ENCODE results near the gene ANXA11.

The ANXA11 gene

GRCh38 chr10:80159166-80159873 is 46.0 kb downstream of the ANXA11 start:
- no peak for DNase-seq (ENCODE audit: low spot score)
- H3K9me3 Mint-ChIP-seq: no peaks in the 10 kb centered on the region
- peaks cover 82% of the 10 kb centered on the region for H3K36me3 Mint-ChIP-seq (ENCODE audit: low read depth)
- H3K27ac Mint-ChIP-seq: peak overlapping the region; percentile 29
- no peaks in the 10 kb centered on the region for H3K27me3 Mint-ChIP-seq (ENCODE audit: low read depth)
- no peak overlapping the region for H3K4me3 Mint-ChIP-seq
- H3K4me1 Mint-ChIP-seq (ENCODE audit: low read depth): peaks cover 11% of the 10 kb centered on the region

GRCh38 chr10:80158598-80159127 is 46.7 kb downstream of the ANXA11 start:
- peaks cover 81% of the 10 kb centered on the region for H3K36me3 Mint-ChIP-seq (ENCODE audit: low read depth)
- H3K9me3 Mint-ChIP-seq: no peaks in the 10 kb centered on the region
- no peaks in the 10 kb centered on the region for H3K27me3 Mint-ChIP-seq (ENCODE audit: low read depth)
- peaks cover 11% of the 10 kb centered on the region for H3K4me1 Mint-ChIP-seq (ENCODE audit: low read depth)
- no peak overlapping the region for H3K27ac Mint-ChIP-seq
- no peak overlapping the region for H3K4me3 Mint-ChIP-seq
- no peak for DNase-seq (ENCODE audit: low spot score)

GRCh38 chr10:80158126-80158525 is 47.2 kb downstream of the ANXA11 start:
- no peaks in the 10 kb centered on the region for H3K9me3 Mint-ChIP-seq
- H3K27ac Mint-ChIP-seq: no peak overlapping the region
- H3K4me1 Mint-ChIP-seq (ENCODE audit: low read depth): peaks cover 11% of the 10 kb centered on the region
- H3K36me3 Mint-ChIP-seq (ENCODE audit: low read depth): peaks cover 80% of the 10 kb centered on the region
- no peak overlapping the region for H3K4me3 Mint-ChIP-seq
- no peak for DNase-seq (ENCODE audit: low spot score)
- H3K27me3 Mint-ChIP-seq (ENCODE audit: low read depth): no peaks in the 10 kb centered on the region

GRCh38 chr10:80157561-80157960 is 47.8 kb downstream of the ANXA11 start:
- peak overlapping the region; percentile 60 for H3K27ac Mint-ChIP-seq
- H3K9me3 Mint-ChIP-seq: no peaks in the 10 kb centered on the region
- peaks cover 11% of the 10 kb centered on the region for H3K4me1 Mint-ChIP-seq (ENCODE audit: low read depth)
- H3K36me3 Mint-ChIP-seq (ENCODE audit: low read depth): peaks cover 82% of the 10 kb centered on the region
- no peak overlapping the region for H3K4me3 Mint-ChIP-seq
- no peaks in the 10 kb centered on the region for H3K27me3 Mint-ChIP-seq (ENCODE audit: low read depth)
- no peak for DNase-seq (ENCODE audit: low spot score)

GRCh38 chr10:80156216-80156615 is 49.1 kb downstream of the ANXA11 start:
- no peak overlapping the region for H3K27ac Mint-ChIP-seq
- no peaks in the 10 kb centered on the region for H3K27me3 Mint-ChIP-seq (ENCODE audit: low read depth)
- peaks cover 77% of the 10 kb centered on the region for H3K36me3 Mint-ChIP-seq (ENCODE audit: low read depth)

GRCh38 chr10:80155696-80156215 is 49.6 kb downstream of the ANXA11 start:
- peaks cover 77% of the 10 kb centered on the region for H3K36me3 Mint-ChIP-seq (ENCODE audit: low read depth)
- DNase-seq (ENCODE audit: low spot score): no peak
- peaks cover 10% of the 10 kb centered on the region for H3K4me1 Mint-ChIP-seq (ENCODE audit: low read depth)
- no peak overlapping the region for H3K4me3 Mint-ChIP-seq
- no peaks in the 10 kb centered on the region for H3K9me3 Mint-ChIP-seq
- no peak overlapping the region for H3K27ac Mint-ChIP-seq
- no peaks in the 10 kb centered on the region for H3K27me3 Mint-ChIP-seq (ENCODE audit: low read depth)

More at GRCh38 chr10:80156216-80156615, 49.1 kb downstream of the ANXA11 start:
- DNase-seq (ENCODE audit: low spot score): no peak
- Mint-ChIP-seq H3K4me1 (ENCODE audit: low read depth) (peaks cover 11% of the 10 kb centered on the region), H3K4me3 (no peak overlapping the region), H3K9me3 (no peaks in the 10 kb centered on the region)

- Mint-ChIP-seq H3K27me3 (ENCODE audit: low read depth) (no peaks in the 10 kb centered on the region), H3K4me3 (no peak overlapping the region), H3K36me3 (ENCODE audit: low read depth) (peaks cover 79% of the 10 kb centered on the region), H3K27ac (no peak overlapping the region), H3K9me3 (no peaks in the 10 kb centered on the region), H3K4me1 (ENCODE audit: low read depth) (peaks cover 11% of the 10 kb centered on the region)
- DNase-seq (ENCODE audit: low spot score): no peak
These were observed 50.2 kb downstream of the ANXA11 start for GRCh38 chr10:80154978-80155695.

GRCh38 chr10:80154626-80154977 is 50.7 kb downstream of the ANXA11 start:
- H3K9me3 Mint-ChIP-seq: peaks cover under 1% of the 10 kb centered on the region
- H3K4me3 Mint-ChIP-seq: no peak overlapping the region
- no peaks in the 10 kb centered on the region for H3K27me3 Mint-ChIP-seq (ENCODE audit: low read depth)
- H3K27ac Mint-ChIP-seq: no peak overlapping the region
- H3K4me1 Mint-ChIP-seq (ENCODE audit: low read depth): peaks cover 7% of the 10 kb centered on the region
- no peak for DNase-seq (ENCODE audit: low spot score)
- H3K36me3 Mint-ChIP-seq (ENCODE audit: low read depth): peaks cover 77% of the 10 kb centered on the region

- Mint-ChIP-seq H3K4me3 (no peak overlapping the region), H3K9me3 (peaks cover 6% of the 10 kb centered on the region), H3K27me3 (ENCODE audit: low read depth) (no peaks in the 10 kb centered on the region), H3K4me1 (ENCODE audit: low read depth) (peaks cover 2% of the 10 kb centered on the region), H3K27ac (no peak overlapping the region), H3K36me3 (ENCODE audit: low read depth) (peaks cover 78% of the 10 kb centered on the region)
- DNase-seq (ENCODE audit: low spot score): no peak
These were observed 51.9 kb downstream of the ANXA11 start for GRCh38 chr10:80153460-80153859.

GRCh38 chr10:80152820-80153219 is 52.5 kb downstream of the ANXA11 start:
- Mint-ChIP-seq H3K27ac (no peak overlapping the region), H3K9me3 (peaks cover 6% of the 10 kb centered on the region), H3K4me1 (ENCODE audit: low read depth) (peaks cover 2% of the 10 kb centered on the region), H3K4me3 (no peak overlapping the region), H3K36me3 (ENCODE audit: low read depth) (peaks cover 78% of the 10 kb centered on the region), H3K27me3 (ENCODE audit: low read depth) (no peaks in the 10 kb centered on the region)
- no peak for DNase-seq (ENCODE audit: low spot score)

GRCh38 chr10:80150172-80150571 is 55.2 kb downstream of the ANXA11 start:
- H3K4me3 Mint-ChIP-seq: no peak overlapping the region
- no peak overlapping the region for H3K27ac Mint-ChIP-seq
- no peaks in the 10 kb centered on the region for H3K27me3 Mint-ChIP-seq (ENCODE audit: low read depth)
- DNase-seq (ENCODE audit: low spot score): no peak
- H3K36me3 Mint-ChIP-seq (ENCODE audit: low read depth): peaks cover 56% of the 10 kb centered on the region
- peaks cover 6% of the 10 kb centered on the region for H3K9me3 Mint-ChIP-seq
- H3K4me1 Mint-ChIP-seq (ENCODE audit: low read depth): peaks cover 4% of the 10 kb centered on the region

- peaks cover 49% of the 10 kb centered on the region for H3K36me3 Mint-ChIP-seq (ENCODE audit: low read depth)
- peaks cover 6% of the 10 kb centered on the region for H3K9me3 Mint-ChIP-seq
- H3K4me1 Mint-ChIP-seq (ENCODE audit: low read depth): peaks cover 10% of the 10 kb centered on the region
- no peak overlapping the region for H3K27ac Mint-ChIP-seq
- H3K4me3 Mint-ChIP-seq: no peak overlapping the region
- no peak for DNase-seq (ENCODE audit: low spot score)
- no peaks in the 10 kb centered on the region for H3K27me3 Mint-ChIP-seq (ENCODE audit: low read depth)
These were observed 56.2 kb downstream of the ANXA11 start for GRCh38 chr10:80149123-80149522.

- Mint-ChIP-seq H3K4me1 (ENCODE audit: low read depth) (peaks cover 15% of the 10 kb centered on the region), H3K9me3 (peaks cover 6% of the 10 kb centered on the region), H3K36me3 (ENCODE audit: low read depth) (peaks cover 44% of the 10 kb centered on the region), H3K27me3 (ENCODE audit: low read depth) (no peaks in the 10 kb centered on the region), H3K27ac (no peak overlapping the region), H3K4me3 (no peak overlapping the region)
- no peak for DNase-seq (ENCODE audit: low spot score)
These were observed 57.1 kb downstream of the ANXA11 start for GRCh38 chr10:80148166-80148805.

- no peak for DNase-seq (ENCODE audit: low spot score)
- Mint-ChIP-seq H3K27me3 (ENCODE audit: low read depth) (no peaks in the 10 kb centered on the region), H3K36me3 (ENCODE audit: low read depth) (peaks cover 36% of the 10 kb centered on the region), H3K4me3 (no peak overlapping the region), H3K27ac (no peak overlapping the region), H3K9me3 (peaks cover 6% of the 10 kb centered on the region), H3K4me1 (ENCODE audit: low read depth) (peaks cover 15% of the 10 kb centered on the region)
These were observed 58.4 kb downstream of the ANXA11 start for GRCh38 chr10:80146918-80147317.

Measured in T-helper 2 cell treated with Interferon-gamma antibody and Interleukin-4, amounts not matched to agents 5 μg/mL and 100 μg/mL, for 36 hours (primary cell).